ENCODE data around the gene ZSWIM8.
"Not testable (repeated sequence)": the region's sequence is repeated elsewhere in the genome, so short reads cannot be mapped to it uniquely, and the experiment has no call there.

ZSWIM8 gene, protein sequence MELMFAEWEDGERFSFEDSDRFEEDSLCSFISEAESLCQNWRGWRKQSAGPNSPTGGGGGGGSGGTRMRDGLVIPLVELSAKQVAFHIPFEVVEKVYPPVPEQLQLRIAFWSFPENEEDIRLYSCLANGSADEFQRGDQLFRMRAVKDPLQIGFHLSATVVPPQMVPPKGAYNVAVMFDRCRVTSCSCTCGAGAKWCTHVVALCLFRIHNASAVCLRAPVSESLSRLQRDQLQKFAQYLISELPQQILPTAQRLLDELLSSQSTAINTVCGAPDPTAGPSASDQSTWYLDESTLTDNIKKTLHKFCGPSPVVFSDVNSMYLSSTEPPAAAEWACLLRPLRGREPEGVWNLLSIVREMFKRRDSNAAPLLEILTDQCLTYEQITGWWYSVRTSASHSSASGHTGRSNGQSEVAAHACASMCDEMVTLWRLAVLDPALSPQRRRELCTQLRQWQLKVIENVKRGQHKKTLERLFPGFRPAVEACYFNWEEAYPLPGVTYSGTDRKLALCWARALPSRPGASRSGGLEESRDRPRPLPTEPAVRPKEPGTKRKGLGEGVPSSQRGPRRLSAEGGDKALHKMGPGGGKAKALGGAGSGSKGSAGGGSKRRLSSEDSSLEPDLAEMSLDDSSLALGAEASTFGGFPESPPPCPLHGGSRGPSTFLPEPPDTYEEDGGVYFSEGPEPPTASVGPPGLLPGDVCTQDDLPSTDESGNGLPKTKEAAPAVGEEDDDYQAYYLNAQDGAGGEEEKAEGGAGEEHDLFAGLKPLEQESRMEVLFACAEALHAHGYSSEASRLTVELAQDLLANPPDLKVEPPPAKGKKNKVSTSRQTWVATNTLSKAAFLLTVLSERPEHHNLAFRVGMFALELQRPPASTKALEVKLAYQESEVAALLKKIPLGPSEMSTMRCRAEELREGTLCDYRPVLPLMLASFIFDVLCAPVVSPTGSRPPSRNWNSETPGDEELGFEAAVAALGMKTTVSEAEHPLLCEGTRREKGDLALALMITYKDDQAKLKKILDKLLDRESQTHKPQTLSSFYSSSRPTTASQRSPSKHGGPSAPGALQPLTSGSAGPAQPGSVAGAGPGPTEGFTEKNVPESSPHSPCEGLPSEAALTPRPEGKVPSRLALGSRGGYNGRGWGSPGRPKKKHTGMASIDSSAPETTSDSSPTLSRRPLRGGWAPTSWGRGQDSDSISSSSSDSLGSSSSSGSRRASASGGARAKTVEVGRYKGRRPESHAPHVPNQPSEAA (N-terminal part only)
- total RNA-seq: 149 to 248 (median 201) reads per million in 4 experiments

DNA sequence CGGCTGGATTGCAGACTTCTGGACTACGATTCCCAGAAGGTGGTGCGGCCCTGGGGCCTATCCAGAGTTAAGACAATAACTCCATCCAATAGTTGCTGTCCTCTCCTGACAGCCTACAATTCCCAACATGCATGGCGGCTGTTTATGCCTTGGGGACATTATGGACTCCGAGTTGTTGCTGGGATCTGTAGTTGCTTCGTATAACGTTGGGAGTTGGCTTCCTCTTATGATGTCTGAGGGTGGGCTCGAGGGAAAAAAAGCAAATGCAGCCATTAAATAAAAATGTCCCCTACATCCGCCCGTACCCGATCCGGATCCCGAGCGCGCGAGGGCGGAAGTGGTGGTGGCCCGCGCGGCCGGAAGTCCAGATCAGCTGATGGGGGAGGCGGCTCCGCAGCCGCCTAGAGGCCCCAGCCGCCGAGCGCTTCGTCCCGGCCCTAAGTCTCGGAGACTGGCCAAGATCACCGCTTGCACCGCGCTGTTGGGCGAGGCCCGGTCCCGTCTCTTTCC, at the start of gene ZSWIM8:
Gene ZSWIM8, plus strand, starts transcription at position 396 of the 510 bp plus-strand sequence. CDS start 273 bp downstream, outside the sequence.
- DNase-seq: peak; percentile 89

DNA sequence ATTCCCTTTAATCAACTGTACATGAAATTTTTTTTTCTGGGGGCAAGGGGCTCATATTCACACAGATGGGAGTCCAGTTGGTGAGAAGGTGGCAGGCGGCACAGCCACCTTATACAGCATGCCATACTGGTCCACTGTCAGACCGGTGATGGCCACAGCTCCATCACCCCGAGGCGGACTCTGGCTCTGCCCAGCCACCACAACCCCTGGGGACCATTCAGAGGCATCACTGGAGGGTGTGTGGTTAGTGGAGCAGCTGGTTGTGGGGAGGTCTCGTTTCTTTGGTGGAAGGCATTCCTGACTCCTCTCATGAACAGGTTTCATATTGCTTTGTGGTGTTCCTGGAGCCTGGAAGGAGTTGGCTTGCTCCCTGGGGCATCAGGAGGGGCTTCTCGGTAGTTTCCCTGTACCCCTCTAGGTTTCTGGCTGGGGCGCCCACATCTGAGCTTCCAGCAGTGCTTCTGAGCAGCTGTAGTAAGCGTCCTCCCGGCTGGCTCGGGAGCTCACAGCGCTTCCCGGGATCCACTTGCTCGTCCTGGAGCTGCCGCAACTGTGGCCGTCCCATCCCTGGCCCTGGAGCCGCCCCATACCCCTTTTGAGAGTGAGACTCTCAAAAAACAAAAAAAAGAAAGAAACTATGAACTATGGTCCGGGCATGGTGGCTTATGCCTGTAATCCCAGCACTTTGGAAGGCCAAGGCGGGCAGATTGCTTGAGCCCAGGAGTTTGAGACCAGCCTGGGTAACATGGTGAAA, 44.7 kb upstream of the ZSWIM8 start:
- not testable (repeated sequence) for DNase-seq

GRCh38 chr10:73742454-73742734, 43.0 kb upstream of the ZSWIM8 start:
- DNase-seq: no peak

DNA sequence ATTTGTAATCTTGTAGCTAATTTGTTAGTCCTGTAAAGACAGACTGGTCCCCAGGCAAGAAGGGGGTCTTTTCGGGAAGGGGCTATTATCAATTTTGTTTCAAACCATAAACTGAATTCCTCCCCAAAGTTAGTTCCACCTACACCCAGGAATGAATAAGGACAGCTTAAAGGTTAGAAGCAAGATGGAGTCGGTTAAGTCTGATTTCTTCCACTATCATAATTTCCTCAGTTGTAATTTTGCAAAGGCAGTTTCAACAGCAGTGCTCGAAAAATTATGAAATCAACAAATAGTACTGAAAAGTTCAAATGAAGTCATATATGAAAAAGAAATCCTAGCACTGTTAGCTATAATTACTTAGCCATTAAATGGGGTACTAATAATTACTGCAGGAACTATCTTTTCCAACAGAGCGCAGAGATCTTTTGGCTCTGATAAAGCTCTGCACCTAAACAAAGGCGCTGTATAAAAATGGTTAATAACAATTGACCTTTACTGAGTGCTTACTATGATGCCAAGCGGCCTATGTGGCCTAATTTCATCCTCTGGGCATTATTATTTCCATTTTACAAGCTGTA, 42.0 kb upstream of the ZSWIM8 start:
- DNase-seq: no peak

DNA sequence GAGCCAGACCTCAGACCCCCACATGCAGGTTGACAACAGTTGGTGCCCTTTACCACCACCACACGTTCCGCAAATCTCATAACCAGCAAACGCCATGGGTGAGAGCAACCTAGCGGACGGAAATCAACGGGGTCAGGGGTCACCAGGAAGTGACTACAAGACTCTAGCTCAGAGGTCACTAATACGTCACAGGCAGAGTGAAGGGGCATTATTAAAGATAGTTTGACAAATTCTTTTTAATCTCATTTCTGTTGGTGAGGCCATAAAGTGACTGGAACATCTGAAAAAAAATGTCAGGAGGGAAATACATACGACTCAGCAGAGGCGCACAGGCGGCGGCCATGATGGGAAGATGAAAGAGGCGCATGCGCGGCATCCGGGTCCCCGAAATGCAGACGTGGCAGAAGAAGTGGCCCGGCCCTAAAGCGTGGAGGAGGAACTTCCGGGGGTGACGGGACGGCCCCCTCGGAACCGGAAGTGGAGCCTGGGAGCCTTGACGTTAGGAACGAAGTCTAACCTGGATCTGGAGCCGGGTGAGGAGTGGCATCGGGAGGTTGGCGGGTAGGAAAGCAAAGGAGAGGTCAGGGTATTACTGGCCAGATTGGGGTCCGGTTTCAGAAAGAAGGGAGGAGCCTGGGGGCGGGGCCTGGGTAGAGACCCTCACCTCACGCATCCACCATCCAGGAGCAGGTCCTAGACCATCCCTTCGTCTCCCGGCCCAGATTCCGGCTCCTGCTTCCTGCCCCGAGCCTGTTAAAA, 41.3 kb upstream of the ZSWIM8 start, which contains the start of gene SEC24C:
Gene SEC24C, plus strand, starts transcription at position 468 of the 759 bp plus-strand sequence. CDS start 2,461 bp downstream, outside the sequence.
- peak; percentile 92 for DNase-seq

- DNase-seq: peak; percentile 35
Observed at GRCh38 chr10:73744664-73744975, 40.8 kb upstream of the ZSWIM8 start.

DNA sequence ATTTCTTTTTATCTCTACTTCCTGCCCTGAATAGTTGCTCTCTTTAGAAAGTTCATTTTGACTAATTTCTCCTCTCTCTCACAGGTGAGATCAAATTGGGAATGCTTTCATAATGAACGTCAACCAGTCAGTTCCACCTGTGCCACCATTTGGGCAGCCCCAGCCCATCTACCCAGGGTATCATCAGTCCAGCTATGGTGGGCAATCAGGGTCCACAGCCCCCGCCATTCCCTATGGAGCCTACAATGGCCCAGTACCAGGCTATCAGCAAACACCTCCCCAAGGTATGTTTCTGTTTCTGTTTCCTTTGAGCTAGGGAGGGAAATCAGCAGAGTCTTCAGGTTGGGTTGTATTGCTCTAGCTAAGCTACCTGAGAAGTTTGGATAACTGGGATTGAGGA, 38.7 kb upstream of the ZSWIM8 start:
- no peak for DNase-seq

DNA sequence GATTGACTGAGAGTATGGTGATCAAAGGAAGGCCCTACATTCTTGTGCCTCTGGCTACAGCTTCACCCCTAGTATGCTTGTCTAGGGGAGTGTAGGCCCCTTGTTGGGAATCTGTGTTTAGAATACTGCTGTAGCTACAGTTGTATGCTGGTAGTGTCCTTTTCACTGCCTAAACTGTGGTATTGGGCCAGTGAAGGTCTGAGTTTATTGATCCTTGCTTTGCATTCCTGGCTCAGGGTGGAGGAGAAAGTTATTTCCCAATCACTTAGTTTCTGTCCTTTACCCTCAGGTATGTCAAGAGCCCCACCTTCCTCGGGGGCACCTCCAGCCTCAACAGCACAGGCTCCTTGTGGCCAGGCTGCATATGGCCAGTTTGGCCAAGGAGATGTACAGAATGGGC, 34.6 kb upstream of the ZSWIM8 start:
- DNase-seq: no peak

DNA sequence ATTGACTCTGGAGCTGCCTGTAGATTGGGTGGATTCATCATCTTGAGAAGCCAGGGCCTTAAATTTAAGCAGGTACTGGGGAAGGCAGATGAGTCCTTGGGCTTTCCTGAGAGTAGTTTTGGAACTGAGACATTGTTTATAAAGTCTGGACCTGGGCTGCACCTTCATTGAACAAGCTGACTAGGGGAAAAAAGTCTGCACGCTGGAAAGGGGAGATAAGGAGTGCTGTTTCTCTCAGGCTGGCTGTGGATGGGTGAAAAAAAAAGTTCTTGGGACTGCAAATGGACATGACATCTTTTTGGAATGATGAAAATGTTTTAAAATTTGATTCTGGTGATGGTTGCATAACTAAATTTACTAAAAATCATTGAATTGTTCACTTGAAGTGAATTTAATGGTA, 29.2 kb upstream of the ZSWIM8 start:
- DNase-seq: no peak

DNA sequence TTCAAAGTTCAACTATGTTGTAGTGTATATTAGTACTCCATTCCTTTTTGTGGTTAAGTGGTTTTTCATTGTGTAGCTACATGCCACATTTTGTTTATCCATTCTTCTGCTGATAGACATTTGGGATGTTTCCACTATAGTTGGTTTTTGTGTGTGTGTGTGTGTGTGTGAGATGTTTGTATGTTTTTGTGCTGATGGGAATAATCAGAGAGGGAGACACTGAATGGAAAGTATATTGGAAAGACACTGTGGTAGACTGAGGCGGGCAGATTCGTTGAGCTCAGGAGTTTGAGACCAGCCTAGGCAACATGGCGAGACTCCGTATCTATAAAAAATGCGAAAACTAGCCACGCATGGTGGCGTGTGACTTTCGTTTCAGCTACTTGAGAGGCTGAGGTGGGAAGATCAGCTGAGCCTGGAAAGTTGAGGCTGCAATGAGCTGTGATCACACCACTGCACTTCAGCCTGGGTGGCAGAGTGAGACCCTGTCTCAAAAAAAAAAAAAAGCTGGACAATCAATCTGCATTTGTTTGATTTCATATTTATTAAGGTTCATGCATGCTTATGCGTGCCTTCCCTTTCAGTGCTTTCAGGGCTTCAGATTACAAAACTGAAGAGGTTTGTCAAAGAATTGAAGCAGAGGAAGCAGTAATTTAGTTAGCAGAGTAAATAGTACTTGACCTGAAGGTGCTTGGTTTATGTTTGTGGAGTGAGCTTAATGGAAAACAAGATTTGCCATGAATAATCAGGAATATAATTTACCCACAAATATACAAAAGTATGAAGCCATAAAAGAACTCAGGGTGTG, 26.5 kb upstream of the ZSWIM8 start:
- no peak for DNase-seq

DNA sequence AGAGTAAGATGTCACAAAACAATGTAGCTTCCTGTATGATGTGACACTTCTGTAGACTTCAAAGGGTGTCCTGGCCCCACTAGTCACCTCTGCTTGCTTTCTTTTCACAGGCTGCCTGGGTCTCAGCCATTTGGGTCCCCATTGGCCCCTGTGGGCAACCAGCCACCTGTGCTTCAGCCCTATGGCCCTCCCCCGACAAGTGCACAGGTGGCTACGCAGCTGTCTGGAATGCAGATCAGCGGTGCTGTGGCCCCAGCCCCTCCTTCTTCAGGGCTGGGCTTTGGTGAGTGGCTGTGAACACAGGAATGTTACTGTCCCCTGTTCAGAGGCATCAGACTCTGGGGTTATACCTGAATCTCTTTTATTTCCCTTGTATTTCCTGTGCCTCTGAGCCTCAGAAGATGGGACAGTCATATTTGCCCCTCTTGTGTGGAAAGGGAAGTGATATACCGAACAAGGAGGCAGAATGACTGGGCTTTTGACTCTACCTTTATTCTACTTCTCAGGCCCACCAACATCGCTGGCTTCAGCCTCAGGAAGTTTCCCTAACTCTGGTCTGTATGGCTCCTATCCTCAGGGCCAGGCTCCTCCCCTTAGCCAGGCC, 25.8 kb upstream of the ZSWIM8 start:
- DNase-seq: peak; percentile 18

GRCh38 chr10:73761781-73762180, 23.6 kb upstream of the ZSWIM8 start:
- DNase-seq: no peak

- no peak for DNase-seq
Observed at GRCh38 chr10:73762915-73763314, 22.5 kb upstream of the ZSWIM8 start.

DNA sequence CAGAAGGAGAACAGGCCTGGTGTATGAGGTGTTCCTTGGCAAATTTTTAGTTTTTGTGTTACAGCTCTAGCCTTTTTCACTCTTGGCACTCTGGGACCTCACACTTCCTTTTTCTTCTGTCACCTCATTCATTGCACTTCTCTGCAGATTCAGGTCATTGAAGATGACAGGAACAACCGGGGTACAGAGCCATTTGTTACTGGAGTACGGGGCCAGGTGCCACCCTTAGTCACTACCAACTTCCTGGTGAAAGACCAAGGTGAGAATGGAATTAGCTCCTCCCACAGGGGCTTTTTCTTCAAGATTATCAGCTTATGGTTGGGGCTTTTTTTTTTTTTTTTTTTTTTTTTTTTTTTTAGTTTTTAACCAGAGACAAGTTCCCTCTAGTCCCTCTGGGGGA, 22.1 kb upstream of the ZSWIM8 start:
- DNase-seq: no peak

DNA sequence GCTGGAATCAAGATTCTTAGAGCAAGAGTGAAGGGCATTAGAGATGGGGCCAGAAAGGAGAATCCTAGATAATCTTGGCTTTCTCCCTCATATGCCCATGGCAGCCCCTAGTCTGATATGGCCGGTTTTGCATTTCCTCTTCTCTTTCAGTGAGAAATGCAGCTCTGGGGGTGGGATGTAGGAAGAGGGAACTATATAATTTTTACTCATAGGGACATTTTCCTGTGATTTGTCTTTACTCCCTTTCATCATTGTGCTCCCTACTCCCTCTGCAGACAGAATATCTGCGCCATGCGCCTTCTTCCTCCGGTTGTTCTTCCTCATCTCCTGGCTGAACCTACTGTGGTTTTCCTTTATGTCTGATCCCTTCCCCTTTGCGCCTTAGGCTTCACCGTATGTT, 20.3 kb upstream of the ZSWIM8 start:
- DNase-seq: no peak

DNA sequence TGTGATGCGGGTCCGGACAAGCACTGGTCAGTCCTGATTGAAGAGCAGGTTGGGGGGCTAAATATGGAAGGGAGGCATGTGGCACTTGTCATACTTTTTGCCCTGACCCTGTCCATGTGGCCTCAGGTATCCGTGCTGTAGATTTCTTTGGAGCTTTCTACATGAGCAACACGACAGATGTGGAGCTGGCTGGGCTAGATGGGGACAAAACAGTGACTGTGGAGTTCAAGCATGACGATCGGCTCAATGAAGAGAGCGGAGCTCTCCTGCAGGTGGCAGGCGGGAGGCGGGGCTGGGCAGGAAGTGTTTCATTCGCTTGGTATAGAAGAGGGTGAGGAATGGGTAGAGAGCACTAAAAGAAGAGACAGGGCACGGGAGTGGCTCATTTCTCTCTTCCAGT, 16.5 kb upstream of the ZSWIM8 start:
- peak; percentile 23 for DNase-seq

- no peak for DNase-seq
Observed at GRCh38 chr10:73769396-73769795, 16.0 kb upstream of the ZSWIM8 start.

DNA sequence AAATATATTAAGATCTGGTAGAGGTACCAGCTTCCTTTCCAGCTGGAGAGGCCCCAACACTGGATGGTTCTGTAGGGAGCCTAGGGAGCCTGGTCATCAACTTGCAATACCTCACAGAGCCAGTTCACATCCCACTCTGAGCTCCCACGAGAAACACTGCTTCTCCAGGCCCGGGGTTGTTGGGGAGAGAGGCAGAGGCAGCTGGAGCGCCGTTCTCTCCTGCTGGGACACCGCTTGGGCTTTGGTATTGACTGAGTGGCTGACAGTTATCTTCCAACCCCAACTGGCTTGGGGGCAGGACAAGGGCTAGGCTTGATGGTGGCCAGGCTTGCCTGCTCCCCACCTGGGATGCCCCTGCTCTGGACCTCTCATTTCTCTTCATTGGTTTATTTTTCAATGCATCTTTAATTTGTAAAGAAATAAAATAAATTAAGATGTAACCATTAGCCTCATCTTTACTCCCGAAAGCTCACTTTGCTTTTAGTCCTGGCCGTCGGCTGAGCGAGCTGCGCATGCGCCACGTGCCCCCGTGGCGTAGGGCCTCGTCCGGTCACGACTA, 13.6 kb upstream of the ZSWIM8 start:
- DNase-seq: peak; percentile 60

Measured in effector CD8-positive, alpha-beta T cell (primary cell).